GM23338 (cell line): Measurements from ENCODE around the gene GAK. TPM values are rescaled to one million over a fixed set of nuclear protein-coding genes. Genes with fewer than 3 reads are reported as not detected.

Experiments
- ATAC-seq: fragments of 200-7000 bp; cut with Tn5 transposase; 3 replicates; pipeline ENCODE4 v1.9.1; 2020
- DNase-seq: peaks from one replicate; pipeline ENCODE4 v3.0.0-alpha.2; 2015; ENCODE audit warnings: low spot score
- H2AFZ ChIP-seq: fragments of 200-600 bp; sonication (generic); 2 replicates; pipeline ENCODE4 v1.8.0; 2016; ENCODE audit warnings: antibody characterized with exemption, mild to moderate bottlenecking, moderate library complexity
- H3F3A ChIP-seq: fragments of 200-600 bp; sonication (generic); replicated peaks from 2 replicates; pipeline ENCODE4 v1.8.0; 2017; ENCODE audit warnings: antibody characterized with exemption, mixed run types, low read depth
- H3K27ac ChIP-seq: fragments of 200-600 bp; sonication (generic); 2 replicates; pipeline ENCODE4 v1.6.1; 2016; ENCODE audit warnings: low read depth
- H3K27me3 ChIP-seq: fragments of 200-600 bp; sonication (generic); 2 replicates; pipeline ENCODE4 v1.8.0; 2016; ENCODE audit warnings: mild to moderate bottlenecking, mixed run types, moderate library complexity; ENCODE audit not compliant: insufficient read depth
- H3K36me3 ChIP-seq: fragments of 200-600 bp; sonication (generic); 2 replicates; pipeline ENCODE4 v1.8.0; 2016; ENCODE audit warnings: mild to moderate bottlenecking; ENCODE audit not compliant: insufficient read depth
- H3K4me1 ChIP-seq: fragments of 200-600 bp; sonication (generic); 2 replicates; pipeline ENCODE4 v1.8.0; 2016; ENCODE audit warnings: mild to moderate bottlenecking, moderate library complexity; ENCODE audit not compliant: insufficient read depth
- H3K4me2 ChIP-seq: fragments of 200-600 bp; sonication (generic); 2 replicates; pipeline ENCODE4 v1.7.1; 2017; ENCODE audit warnings: mixed run types
- H3K4me3 ChIP-seq: fragments of 200-600 bp; sonication (generic); 2 replicates; pipeline ENCODE4 v1.6.1; 2016; ENCODE audit warnings: mixed run types
- H3K79me2 ChIP-seq: fragments of 200-600 bp; sonication (generic); replicated peaks from 2 replicates; pipeline ENCODE4 v1.8.0; 2017; ENCODE audit warnings: mild to moderate bottlenecking; ENCODE audit not compliant: insufficient read depth
- H3K9me2 ChIP-seq: fragments of 200-600 bp; sonication (generic); 2 replicates; pipeline ENCODE4 v1.8.0; 2017; ENCODE audit not compliant: insufficient read depth
- H4K20me1 ChIP-seq: fragments of 200-600 bp; sonication (generic); replicated peaks from 2 replicates; pipeline ENCODE4 v1.8.0; 2017; ENCODE audit warnings: mild to moderate bottlenecking; ENCODE audit not compliant: insufficient read depth
- H3K27ac Mint-ChIP-seq: 2 replicates; pipeline ENCODE4 v1.8.0; 2020; ENCODE audit warnings: inconsistent platforms, mild to moderate bottlenecking, moderate library complexity, mixed read lengths
- H3K27me3 Mint-ChIP-seq: 3 replicates; pipeline ENCODE4 v1.8.0; 2022; ENCODE audit warnings: low read depth, mild to moderate bottlenecking, moderate library complexity, mixed read lengths, inconsistent platforms; ENCODE audit not compliant: insufficient read depth, poor library complexity
- H3K36me3 Mint-ChIP-seq: 3 replicates; pipeline ENCODE4 v1.8.0; 2021; ENCODE audit warnings: low read depth, mild to moderate bottlenecking, inconsistent platforms, moderate library complexity, mixed read lengths
- H3K4me1 Mint-ChIP-seq: 3 replicates; pipeline ENCODE4 v1.8.0; 2020; ENCODE audit warnings: mild to moderate bottlenecking, inconsistent platforms, mixed read lengths
- H3K4me3 Mint-ChIP-seq: 3 replicates; pipeline ENCODE4 v1.8.0; 2021; ENCODE audit warnings: moderate library complexity, mild to moderate bottlenecking, inconsistent platforms, mixed read lengths
- H3K9me3 Mint-ChIP-seq: 3 replicates; pipeline ENCODE4 v1.8.0; 2020; ENCODE audit warnings: moderate library complexity, mild to moderate bottlenecking, inconsistent platforms, mixed read lengths
- CREB1 ChIP-seq: fragments of 250-450 bp; sonication (Bioruptor Pico); IDR thresholded peaks from 2 replicates; pipeline ENCODE4 v1.5.0; 2020; ENCODE audit warnings: low read depth, mild to moderate bottlenecking, moderate library complexity
- ETS1 ChIP-seq: IDR thresholded peaks from 2 replicates; pipeline ENCODE4 v1.6.1; 2016; ENCODE audit warnings: antibody characterized with exemption
- EZH2 ChIP-seq: fragments of 200-600 bp; sonication (generic); IDR thresholded peaks from one replicate; pipeline ENCODE4 v1.8.0; 2017; ENCODE audit warnings: antibody characterized with exemption, mild to moderate bottlenecking, low read depth; ENCODE audit not compliant: unreplicated experiment
- EZH2phosphoT487 ChIP-seq: fragments of 200-600 bp; sonication (generic); IDR thresholded peaks from one replicate; pipeline ENCODE4 v1.8.1; 2018; ENCODE audit warnings: antibody characterized with exemption; ENCODE audit not compliant: unreplicated experiment
- ZNF114 ChIP-seq: fragments of 250-450 bp; sonication (Bioruptor Pico); IDR thresholded peaks from 2 replicates; pipeline ENCODE4 v1.5.0; 2020; ENCODE audit warnings: mild to moderate bottlenecking, moderate library complexity
- polyA plus RNA-seq: library from polyadenylated mRNA; unstranded; fragments of >200 nt; fragmentation: Nextera tagmentation; extraction: Ambion mirVana; gene quantifications from 2 replicates; pipeline ENCODE4 v1.2.1, GENCODE V29; 2016
- total RNA-seq: library from RNA; depleted of rRNA; stranded (reverse); fragments of >200 nt; shearing (Covaris generic); gene quantifications from 2 replicates; pipeline ENCODE4 v1.2.3, GENCODE V29; 2014

Gene GAK
- total and polyA plus RNA-seq, 2 experiments from 2014 or later = 48.5 to 124 TPM

GRCh38 chr4:826508-827208, 105.5 kb downstream of the GAK start:
- TF ChIP-seq CREB1 (CRISPR knock-in tag) (no peak), ETS1 (peak; percentile 24; the same call in 1 of the 2 replicates), EZH2 (no peak), EZH2phosphoT487 (no peak)
- peak overlapping the region; percentile 50; the same call in 2 of the 3 replicates for H3K4me3 Mint-ChIP-seq
- H3K27ac ChIP-seq = no peak overlapping the region
- H3K9me3 Mint-ChIP-seq = no peaks in the 10 kb centered on the region; the same call in 2 of the 3 replicates
- H3K79me2 ChIP-seq = no peaks in the 10 kb centered on the region
- no peaks in the 10 kb centered on the region for H3K36me3 ChIP-seq
- H3K36me3 Mint-ChIP-seq = no peaks in the 10 kb centered on the region; the same call in 2 of the 3 replicates
- no peak overlapping the region for H2AFZ ChIP-seq
- H3K4me1 Mint-ChIP-seq = peaks cover 5% of the 10 kb centered on the region; the same call in 1 of the 3 replicates
- H3K4me1 ChIP-seq = no peaks in the 10 kb centered on the region
- H3K4me3 ChIP-seq = peak overlapping the region; percentile 61
- DNase-seq (peak; percentile 75), ATAC-seq (peak; percentile 43)
- no peaks in the 10 kb centered on the region for H3K9me2 ChIP-seq
- H4K20me1 ChIP-seq = no peaks in the 10 kb centered on the region
- peaks cover 66% of the 10 kb centered on the region for H3K27me3 Mint-ChIP-seq
- H3K27ac Mint-ChIP-seq = no peak overlapping the region
- no peaks in the 10 kb centered on the region for H3F3A ChIP-seq
- peak overlapping the region; percentile 78 for H3K4me2 ChIP-seq
- peaks cover 61% of the 10 kb centered on the region for H3K27me3 ChIP-seq

GRCh38 chr4:825971-826330, 106.2 kb downstream of the GAK start, which contains the start of gene CPLX1:
Gene CPLX1, minus strand, starts transcription at chr4:826129. Its CDS starts 1,607 bp downstream, at chr4:824522.
- no peaks in the 10 kb centered on the region for H3K4me1 ChIP-seq
- no peaks in the 10 kb centered on the region for H4K20me1 ChIP-seq
- Mint-ChIP-seq H3K4me3 (peak within 1 kb of the TSS; percentile 50; the same call in 2 of the 3 replicates), H3K9me3 (no peaks in the 10 kb centered on the region; the same call in 2 of the 3 replicates), H3K27me3 (peaks cover 73% of the 10 kb centered on the region), H3K36me3 (no peaks in the 10 kb centered on the region; the same call in 2 of the 3 replicates), H3K4me1 (peaks cover 5% of the 10 kb centered on the region; the same call in 1 of the 3 replicates), H3K27ac (no peak within 1 kb of the TSS)
- H3K27me3 ChIP-seq = peaks cover 61% of the 10 kb centered on the region
- H3K4me3 ChIP-seq = peak within 1 kb of the TSS; percentile 61
- peak; percentile 78 for DNase-seq
- H3F3A ChIP-seq = no peaks in the 10 kb centered on the region
- H3K79me2 ChIP-seq = no peaks in the 10 kb centered on the region
- H3K27ac ChIP-seq = no peak within 1 kb of the TSS
- no peaks in the 10 kb centered on the region for H3K9me2 ChIP-seq
- peak within 1 kb of the TSS; percentile 79 for H3K4me2 ChIP-seq
- H2AFZ ChIP-seq = no peak within 1 kb of the TSS
- no peak for TF ChIP-seq ZNF114 (CRISPR knock-in tag)
- 0 out of 2 replicates have a peak, but pooled peaks have one; percentile 25 for TF ChIP-seq CREB1 (CRISPR knock-in tag)
- no peaks in the 10 kb centered on the region for H3K36me3 ChIP-seq
- no peak; the same call in 2 of the 3 replicates for ATAC-seq
